Fibroblast of the aortic adventitia (primary cell): ENCODE results near the gene NUCB2. TPM values are rescaled to one million over a fixed set of nuclear protein-coding genes. Genes with fewer than 3 reads are reported as not detected.

ENCODE experiments used
- DNase-seq: peaks from one replicate; pipeline ENCODE4 v3.0.0-alpha.2; 2010; ENCODE audit warnings: low read depth
- H3K4me3 ChIP-seq: 2 replicates; pipeline ENCODE4 v1.5.1; 2011; ENCODE audit warnings: low read depth, mild to moderate bottlenecking, control low read depth, low read length, moderate library complexity
- total RNA-seq: library from RNA; depleted of rRNA; stranded (reverse); fragments of >200 nt; gene quantifications from 2 replicates; pipeline ENCODE4 v1.2.3, GENCODE V29; 2012; ENCODE audit warnings: low replicate concordance
- TF ChIP-seq, protein P1 (sequence below): IDR thresholded peaks from 2 replicates; pipeline ENCODE4 v1.5.1; 2011; ENCODE audit warnings: mild to moderate bottlenecking, low read length, control low read depth, inconsistent platforms; ENCODE audit not compliant: insufficient read depth

Gene NUCB2
- total RNA-seq, 1 donor = 149 TPM

DNA sequence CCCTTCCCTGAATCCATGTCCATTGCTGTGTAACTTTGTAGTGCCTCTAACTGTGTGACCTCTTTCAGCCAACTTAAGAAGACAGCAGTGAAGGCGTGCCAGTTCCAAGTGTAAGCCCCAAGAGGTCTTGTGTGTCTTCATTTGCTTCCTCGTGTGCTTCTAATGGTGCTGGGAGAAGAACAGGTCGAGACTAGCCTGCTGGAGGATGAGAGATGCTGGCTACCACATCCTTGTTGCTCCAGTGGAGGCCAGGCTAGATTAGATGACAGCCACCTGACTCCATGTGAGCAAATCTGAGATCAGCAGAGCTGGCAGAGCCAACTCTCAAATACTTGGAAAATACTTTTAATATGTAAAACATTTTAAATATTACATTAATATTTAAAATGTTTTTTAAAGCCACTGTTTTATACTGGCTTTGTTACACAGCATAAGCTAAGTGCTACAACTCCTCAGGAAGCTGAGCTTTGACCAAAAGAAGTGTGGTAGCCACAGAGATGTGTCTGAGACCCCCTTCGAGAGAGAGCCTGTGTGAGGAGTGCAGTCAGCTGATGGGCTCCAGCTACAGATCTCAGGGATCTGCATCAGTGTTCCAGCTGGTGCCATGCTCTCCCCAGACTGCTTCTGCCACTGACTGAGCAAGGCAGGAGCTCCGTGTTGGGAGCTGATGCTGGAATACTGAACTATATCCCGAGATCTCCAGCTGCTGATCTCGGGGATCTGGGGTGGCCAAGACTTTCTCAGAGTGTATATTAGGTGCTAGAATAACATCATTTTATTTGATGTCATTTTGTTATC, 103.0 kb downstream of the NUCB2 start:
- no peak for DNase-seq
- TF ChIP-seq, protein P1, sequence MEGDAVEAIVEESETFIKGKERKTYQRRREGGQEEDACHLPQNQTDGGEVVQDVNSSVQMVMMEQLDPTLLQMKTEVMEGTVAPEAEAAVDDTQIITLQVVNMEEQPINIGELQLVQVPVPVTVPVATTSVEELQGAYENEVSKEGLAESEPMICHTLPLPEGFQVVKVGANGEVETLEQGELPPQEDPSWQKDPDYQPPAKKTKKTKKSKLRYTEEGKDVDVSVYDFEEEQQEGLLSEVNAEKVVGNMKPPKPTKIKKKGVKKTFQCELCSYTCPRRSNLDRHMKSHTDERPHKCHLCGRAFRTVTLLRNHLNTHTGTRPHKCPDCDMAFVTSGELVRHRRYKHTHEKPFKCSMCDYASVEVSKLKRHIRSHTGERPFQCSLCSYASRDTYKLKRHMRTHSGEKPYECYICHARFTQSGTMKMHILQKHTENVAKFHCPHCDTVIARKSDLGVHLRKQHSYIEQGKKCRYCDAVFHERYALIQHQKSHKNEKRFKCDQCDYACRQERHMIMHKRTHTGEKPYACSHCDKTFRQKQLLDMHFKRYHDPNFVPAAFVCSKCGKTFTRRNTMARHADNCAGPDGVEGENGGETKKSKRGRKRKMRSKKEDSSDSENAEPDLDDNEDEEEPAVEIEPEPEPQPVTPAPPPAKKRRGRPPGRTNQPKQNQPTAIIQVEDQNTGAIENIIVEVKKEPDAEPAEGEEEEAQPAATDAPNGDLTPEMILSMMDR = no peak
- no peak overlapping the region for H3K4me3 ChIP-seq

DNA sequence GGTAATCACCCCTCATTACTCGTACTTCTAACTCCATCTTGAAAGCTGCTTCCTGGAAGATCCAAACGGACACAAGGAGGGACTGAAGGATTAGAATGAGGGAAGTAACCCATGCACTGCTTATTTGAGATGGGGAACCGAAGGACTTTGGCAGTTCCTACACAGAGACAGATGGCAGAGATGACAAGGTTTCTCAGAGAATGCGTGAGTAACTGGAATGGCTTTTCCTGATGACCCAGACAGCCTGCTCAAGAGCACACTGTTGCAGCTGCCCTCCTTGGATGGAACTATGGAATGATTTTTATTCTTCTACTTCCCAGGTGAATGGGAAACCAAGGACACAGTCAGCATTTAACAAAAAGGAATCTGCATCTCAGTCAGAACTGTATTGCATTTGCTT, 104.6 kb downstream of the NUCB2 start:
- no peak for DNase-seq

More for the DNA sequence above, 104.6 kb downstream of the NUCB2 start:
- no peak overlapping the region for H3K4me3 ChIP-seq
- TF ChIP-seq, protein P1 = no peak

Other genes starting within 250 kb of the NUCB2 start
- 695 and 1,615 TPM in 2 replicates for gene RPS13, start 199.1 kb upstream of the NUCB2 start, total RNA-seq
- 41.0 and 60.0 TPM in 2 replicates for gene PIK3C2A, start 68.8 kb upstream of the NUCB2 start, total RNA-seq
- gene NCR3LG1, start 75.1 kb downstream of the NUCB2 start, total RNA-seq = 4.6 and 11.7 TPM in 2 replicates
- not detected in 2 replicates for gene KCNJ11, start 111.9 kb downstream of the NUCB2 start, total RNA-seq
- not detected in 2 replicates for gene ABCC8, start 200.1 kb downstream of the NUCB2 start, total RNA-seq